Airway epithelial cell (primary cell): ENCODE measurements around the gene KIF26B. TPM values are rescaled to one million over a fixed set of nuclear protein-coding genes. Genes with fewer than 3 reads are reported as not detected.

Source experiments
- total RNA-seq: library from RNA; depleted of rRNA; stranded (reverse); fragments of >200 nt; gene quantifications from 2 replicates; pipeline ENCODE4 v1.2.3, GENCODE V29; 2015

KIF26B gene
- 0.88 and 0.99 TPM in 2 replicates for total RNA-seq

GRCh38 chr1:245154429-245155271 lies at the start of gene KIF26B:
Gene KIF26B, plus strand, starts transcription at chr1:245154985. Its CDS starts 440 bp downstream, at chr1:245155425.

